ENCODE results near the gene CFAP69.
"Not testable (repeated sequence)": the region's sequence is repeated elsewhere in the genome, so short reads cannot be mapped to it uniquely, and the experiment has no call there.

CFAP69 gene

DNA sequence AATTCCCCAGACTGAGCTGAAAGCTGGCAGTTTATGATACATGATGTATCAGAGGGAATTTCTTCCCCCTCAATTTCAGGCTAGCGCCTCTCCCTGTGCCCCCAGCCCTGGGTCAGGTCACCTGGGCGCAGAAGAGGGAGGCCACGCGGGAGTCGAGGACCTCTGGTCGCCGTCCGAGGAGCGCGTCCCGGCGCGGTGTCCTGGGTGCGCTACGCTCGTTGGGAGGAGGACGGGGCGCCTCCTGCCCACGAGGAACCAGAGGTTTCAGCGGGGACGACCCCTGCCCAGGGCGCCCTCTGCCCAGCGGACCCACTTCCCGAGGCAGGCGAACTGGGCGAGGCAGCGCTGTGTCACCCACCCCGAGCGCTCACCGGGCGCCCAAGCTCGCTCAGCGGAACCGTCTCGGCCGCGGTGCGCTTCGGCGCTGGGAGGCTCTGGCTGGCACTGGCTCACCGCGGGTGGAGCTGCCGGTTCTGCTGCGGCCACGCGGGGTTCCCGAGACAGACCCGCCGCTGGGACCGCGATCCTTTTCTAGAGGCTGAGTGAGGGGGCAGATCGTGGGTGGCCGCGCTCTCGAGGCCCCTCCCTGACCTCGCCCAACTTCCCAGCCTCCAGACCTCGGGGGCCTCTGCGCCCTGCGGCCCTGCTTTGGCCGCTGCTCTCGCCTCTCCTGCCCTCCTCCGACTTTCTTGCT, 76.0 kb downstream of the CFAP69 start, which contains the start of gene FAM237B:
Gene FAM237B, minus strand, starts transcription at position 504 of the 694 bp plus-strand sequence. CDS start 1,556 bp downstream, outside the sequence.
- DNase-seq (ENCODE audit: low spot score) = peak; percentile 21
- TF ChIP-seq, protein P1, sequence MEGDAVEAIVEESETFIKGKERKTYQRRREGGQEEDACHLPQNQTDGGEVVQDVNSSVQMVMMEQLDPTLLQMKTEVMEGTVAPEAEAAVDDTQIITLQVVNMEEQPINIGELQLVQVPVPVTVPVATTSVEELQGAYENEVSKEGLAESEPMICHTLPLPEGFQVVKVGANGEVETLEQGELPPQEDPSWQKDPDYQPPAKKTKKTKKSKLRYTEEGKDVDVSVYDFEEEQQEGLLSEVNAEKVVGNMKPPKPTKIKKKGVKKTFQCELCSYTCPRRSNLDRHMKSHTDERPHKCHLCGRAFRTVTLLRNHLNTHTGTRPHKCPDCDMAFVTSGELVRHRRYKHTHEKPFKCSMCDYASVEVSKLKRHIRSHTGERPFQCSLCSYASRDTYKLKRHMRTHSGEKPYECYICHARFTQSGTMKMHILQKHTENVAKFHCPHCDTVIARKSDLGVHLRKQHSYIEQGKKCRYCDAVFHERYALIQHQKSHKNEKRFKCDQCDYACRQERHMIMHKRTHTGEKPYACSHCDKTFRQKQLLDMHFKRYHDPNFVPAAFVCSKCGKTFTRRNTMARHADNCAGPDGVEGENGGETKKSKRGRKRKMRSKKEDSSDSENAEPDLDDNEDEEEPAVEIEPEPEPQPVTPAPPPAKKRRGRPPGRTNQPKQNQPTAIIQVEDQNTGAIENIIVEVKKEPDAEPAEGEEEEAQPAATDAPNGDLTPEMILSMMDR (conservative IDR thresholded peaks at IDR 0.05; ENCODE audit: low read depth) = no peak
- POLR2A ChIA-PET (ENCODE audit: low non-redundant PET) = no interaction called here
- CTCF ChIA-PET = interaction anchor here (0.6 to 1.4 kb wide), 4 partner anchors 9 to 1052 kb away, joined by 3 to 6 read pairs (median 4); no protein-coding TSS in a partner anchor
- no peak within 1 kb of the TSS for H3K27ac ChIP-seq

DNA sequence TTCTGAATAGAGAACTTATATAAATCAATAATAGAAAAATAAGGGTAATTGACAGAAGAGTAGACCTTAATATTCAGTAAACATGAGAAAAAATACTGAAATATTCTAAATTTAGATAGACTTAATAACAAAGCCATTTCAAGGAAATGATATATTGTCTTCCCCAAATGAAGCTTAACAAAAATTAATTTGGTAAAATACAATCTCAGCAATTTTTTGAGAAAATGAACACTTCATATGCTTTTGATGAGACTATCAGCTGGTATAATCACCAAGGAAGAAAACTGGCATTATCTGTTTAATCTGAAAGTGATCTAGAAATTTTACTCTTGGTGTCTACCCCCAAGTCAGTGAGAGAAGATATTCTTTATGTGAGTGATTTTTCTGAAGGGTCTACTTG, 77.9 kb downstream of the CFAP69 start:
- no peak overlapping the region for H3K27ac ChIP-seq
- ChIA-PET POLR2A (ENCODE audit: low non-redundant PET) (no interaction called here), CTCF (interaction anchor here (1.4 kb wide), 1 partner anchor 11 kb away, joined by 5 read pairs; no protein-coding TSS in a partner anchor)
- TF ChIP-seq, protein P1 (conservative IDR thresholded peaks at IDR 0.05; ENCODE audit: low read depth) = no peak
- DNase-seq (ENCODE audit: low spot score) = no peak

DNA sequence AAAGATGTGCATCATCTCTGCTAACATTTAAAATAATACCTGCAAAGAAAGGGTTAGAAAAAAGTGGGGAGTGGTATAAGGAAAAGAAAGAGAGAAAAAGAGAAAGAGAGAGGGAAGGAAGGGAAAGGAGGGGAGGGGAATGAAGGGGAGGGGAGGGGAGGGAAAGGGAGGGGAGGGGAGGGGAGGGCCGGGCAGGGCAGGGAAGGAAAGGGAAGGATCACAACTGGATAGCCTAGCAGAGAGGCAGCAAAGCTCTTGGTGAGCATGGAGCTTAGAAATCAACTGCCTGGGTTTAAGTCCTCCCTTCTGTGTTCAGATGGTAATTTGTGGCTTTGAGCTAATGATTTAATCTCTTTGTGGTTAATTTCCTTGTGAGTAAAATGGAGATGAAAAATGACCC, 81.5 kb downstream of the CFAP69 start:
- H3K27ac ChIP-seq = no peak overlapping the region
- no peak for DNase-seq (ENCODE audit: low spot score)
- ChIA-PET CTCF (no interaction called here), POLR2A (ENCODE audit: low non-redundant PET) (no interaction called here)
- TF ChIP-seq, protein P1 (conservative IDR thresholded peaks at IDR 0.05; ENCODE audit: low read depth) = no peak

DNA sequence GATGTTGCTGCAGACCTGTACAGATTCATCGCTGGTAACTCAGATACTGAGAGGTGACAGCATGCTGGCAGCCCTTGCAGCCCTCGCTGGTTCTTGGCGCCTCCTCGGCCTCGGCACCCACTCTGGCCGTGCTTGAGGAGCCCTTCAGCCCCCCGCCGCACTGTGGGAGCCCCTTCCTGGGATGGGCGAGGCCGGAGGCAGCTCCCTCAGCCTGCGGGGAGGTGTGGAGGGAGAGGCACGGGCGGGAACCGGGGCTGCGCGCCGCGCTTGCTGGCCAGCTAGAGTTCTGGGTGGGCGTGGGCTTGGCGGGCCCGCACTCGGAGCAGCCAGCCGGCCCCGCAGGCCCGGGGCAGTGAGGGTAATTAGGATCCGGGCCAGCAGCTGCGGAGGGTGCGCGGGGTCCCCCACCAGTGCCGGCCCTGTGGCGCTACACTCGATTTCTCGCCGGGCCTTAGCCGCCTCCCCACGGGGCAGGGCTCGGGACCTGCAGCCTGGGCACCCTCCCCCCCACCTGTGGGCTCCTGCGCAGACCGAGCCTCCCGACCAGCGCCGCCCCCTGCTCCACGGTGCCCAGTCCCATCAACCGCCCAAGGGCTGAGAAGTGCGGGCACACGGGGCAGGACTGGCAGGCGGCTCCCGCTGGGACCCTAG, 89.3 kb downstream of the CFAP69 start:
- TF ChIP-seq, protein P1 (conservative IDR thresholded peaks at IDR 0.05; ENCODE audit: low read depth) = no peak
- DNase-seq (ENCODE audit: low spot score) = no peak
- POLR2A ChIA-PET (ENCODE audit: low non-redundant PET) = no interaction called here
- no peak overlapping the region for H3K27ac ChIP-seq
- CTCF ChIA-PET = interaction anchor here (0.6 kb wide), 1 partner anchor 111 kb away, joined by 3 read pairs; no protein-coding TSS in a partner anchor

DNA sequence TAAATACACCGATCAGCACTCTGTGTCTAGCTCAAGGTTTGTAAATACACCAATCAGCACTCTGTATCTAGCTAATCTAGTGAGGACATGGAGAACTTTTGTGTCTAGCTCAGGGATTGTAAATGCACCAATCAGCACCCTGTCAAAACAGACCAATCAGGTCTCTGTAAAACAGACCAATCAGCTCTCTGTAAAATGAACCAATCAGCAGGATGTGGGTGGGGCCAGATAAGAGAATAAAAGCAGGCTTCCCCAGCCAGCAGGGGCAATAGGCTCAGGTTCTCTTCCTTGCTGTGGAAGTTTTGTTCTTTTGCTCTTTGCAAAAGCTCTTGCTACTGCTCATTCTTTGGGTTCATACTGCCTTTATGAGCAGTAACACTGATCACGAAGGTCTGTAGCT, 90.0 kb downstream of the CFAP69 start:
- DNase-seq (ENCODE audit: low spot score); POLR2A ChIA-PET (ENCODE audit: low non-redundant PET); CTCF ChIA-PET; H3K27ac ChIP-seq: not testable (repeated sequence)

DNA sequence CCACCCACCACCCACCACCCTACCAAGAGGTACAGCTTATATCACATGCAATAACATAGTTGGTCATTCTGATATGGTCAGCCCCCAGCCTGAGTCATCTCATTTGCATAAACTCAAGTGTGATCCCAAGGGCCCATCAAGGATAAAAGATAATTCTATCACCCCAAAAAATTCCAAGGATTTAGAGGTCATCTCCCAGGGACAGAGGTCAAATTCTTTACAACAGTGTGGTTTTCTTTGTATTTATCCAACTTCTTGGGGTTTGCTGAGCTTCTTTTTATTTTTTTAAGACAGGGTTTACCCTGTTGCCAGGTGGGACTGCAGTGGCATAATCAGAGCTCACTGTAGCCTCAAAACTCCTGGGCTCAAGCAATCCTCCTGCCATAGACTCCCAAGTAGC, 92.1 kb downstream of the CFAP69 start:
- TF ChIP-seq, protein P1 (conservative IDR thresholded peaks at IDR 0.05; ENCODE audit: low read depth) = no peak
- CTCF ChIA-PET = interaction anchor here (0.7 kb wide), 1 partner anchor 80 kb away, joined by 3 read pairs; no protein-coding TSS in a partner anchor
- no peak for DNase-seq (ENCODE audit: low spot score)
- POLR2A ChIA-PET (ENCODE audit: low non-redundant PET) = no interaction called here
- H3K27ac ChIP-seq = no peak overlapping the region

DNA sequence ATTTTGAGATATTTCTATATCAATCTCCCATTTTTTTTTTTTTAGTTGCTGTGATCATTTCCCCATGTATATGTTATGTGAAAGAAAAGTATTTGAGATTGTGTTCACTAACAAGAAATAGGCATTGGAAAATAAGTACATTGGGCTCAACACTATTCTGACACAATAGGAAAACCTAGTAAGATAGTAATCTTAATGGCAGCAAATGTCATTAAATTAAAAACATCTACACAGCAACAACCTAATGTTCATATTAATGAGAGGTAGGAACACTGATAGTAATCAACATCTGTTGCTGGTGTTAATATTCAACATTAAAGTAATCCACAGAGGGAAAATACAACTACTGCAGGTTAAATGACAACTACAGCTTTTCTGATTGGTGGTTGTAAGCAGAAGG, 100.0 kb downstream of the CFAP69 start:
- ChIA-PET CTCF (no interaction called here), POLR2A (ENCODE audit: low non-redundant PET) (no interaction called here)
- no peak overlapping the region for H3K27ac ChIP-seq

More for the DNA sequence above, 100.0 kb downstream of the CFAP69 start:
- no peak for DNase-seq (ENCODE audit: low spot score)
- TF ChIP-seq, protein P1 (conservative IDR thresholded peaks at IDR 0.05; ENCODE audit: low read depth) = no peak

Data from RWPE1 (cell line).